HEK293 (cell line): ENCODE measurements around the gene KLHL17.
A peak's percentile ranks its signal among the peaks of the same experiment; 100 is the strongest.

Source experiments
- BCL11B ChIP-seq: fragments of 450-650 bp; formaldehyde crosslinking; IDR thresholded peaks from 2 replicates; pipeline ENCODE4 v1.5.1; 2016; ENCODE audit warnings: low read depth, missing biosample characterization, missing genetic modification characterization
- GFI1B ChIP-seq: fragments of 450-650 bp; formaldehyde crosslinking; IDR thresholded peaks from 2 replicates; pipeline ENCODE4 v1.5.1; 2016; ENCODE audit warnings: missing biosample characterization, missing genetic modification characterization
- GLI2 ChIP-seq: fragments of 450-650 bp; formaldehyde crosslinking; IDR thresholded peaks from 2 replicates; pipeline ENCODE4; 2017; ENCODE audit warnings: missing biosample characterization, missing genetic modification characterization, low read depth, borderline replicate concordance
- RBAK ChIP-seq: fragments of 450-650 bp; formaldehyde crosslinking; IDR thresholded peaks from 2 replicates; pipeline ENCODE4 v1.5.1; 2016; ENCODE audit warnings: missing biosample characterization, missing genetic modification characterization
- ZBTB20 ChIP-seq: fragments of 450-650 bp; formaldehyde crosslinking; IDR thresholded peaks from 2 replicates; pipeline ENCODE4 v1.5.1; 2016; ENCODE audit warnings: missing biosample characterization, missing genetic modification characterization
- ZNF133 ChIP-seq: fragments of 450-650 bp; formaldehyde crosslinking; IDR thresholded peaks from 2 replicates; pipeline ENCODE4 v1.5.1; 2016; ENCODE audit warnings: missing biosample characterization, missing genetic modification characterization
- ZNF211 ChIP-seq: fragments of 450-650 bp; formaldehyde crosslinking; IDR thresholded peaks from 2 replicates; pipeline ENCODE4 v1.5.1; 2016; ENCODE audit warnings: low read depth, missing biosample characterization, missing genetic modification characterization
- ZNF354C ChIP-seq: fragments of 450-650 bp; formaldehyde crosslinking; IDR thresholded peaks from 2 replicates; pipeline ENCODE4 v1.5.1; 2016; ENCODE audit warnings: missing biosample characterization, missing genetic modification characterization, low read depth, borderline replicate concordance
- ZNF416 ChIP-seq: fragments of 450-650 bp; formaldehyde crosslinking; IDR thresholded peaks from 2 replicates; pipeline ENCODE4 v1.5.1; 2016; ENCODE audit warnings: missing biosample characterization, missing genetic modification characterization
- ZNF521 ChIP-seq: fragments of 450-650 bp; formaldehyde crosslinking; IDR thresholded peaks from 2 replicates; pipeline ENCODE4 v1.5.1; 2017; ENCODE audit warnings: missing biosample characterization, mild to moderate bottlenecking, missing genetic modification characterization
- ZNF629 ChIP-seq: fragments of 450-650 bp; formaldehyde crosslinking; IDR thresholded peaks from 2 replicates; pipeline ENCODE4 v1.5.1; 2017; ENCODE audit warnings: missing biosample characterization, missing genetic modification characterization
- ZNF654 ChIP-seq: fragments of 450-650 bp; formaldehyde crosslinking; IDR thresholded peaks from 2 replicates; pipeline ENCODE4 v1.5.1; 2016; ENCODE audit warnings: low read depth, missing biosample characterization, missing genetic modification characterization
- ZNF660 ChIP-seq: fragments of 450-650 bp; IDR thresholded peaks from 2 replicates; pipeline ENCODE4 v1.5.1; 2018; ENCODE audit warnings: missing biosample characterization, mild to moderate bottlenecking, missing genetic modification characterization
- ZNF664 ChIP-seq: fragments of 450-650 bp; formaldehyde crosslinking; IDR thresholded peaks from 2 replicates; pipeline ENCODE4 v1.5.1; 2016; ENCODE audit warnings: missing biosample characterization, missing genetic modification characterization
- ZNF670 ChIP-seq: fragments of 450-650 bp; formaldehyde crosslinking; IDR thresholded peaks from 2 replicates; pipeline ENCODE4 v1.5.1; 2016; ENCODE audit warnings: missing biosample characterization, missing genetic modification characterization, low read depth
- ZNF791 ChIP-seq: fragments of 450-650 bp; formaldehyde crosslinking; IDR thresholded peaks from 2 replicates; pipeline ENCODE4 v1.5.1; 2016; ENCODE audit warnings: missing biosample characterization, missing genetic modification characterization
- ZSCAN30 ChIP-seq: fragments of 450-650 bp; IDR thresholded peaks from 2 replicates; pipeline ENCODE4 v1.5.1; 2018; ENCODE audit warnings: missing biosample characterization, mild to moderate bottlenecking, missing genetic modification characterization, moderate library complexity
- TF ChIP-seq, protein P1 (sequence below): fragments of 450-650 bp; formaldehyde crosslinking; IDR thresholded peaks from 2 replicates; pipeline ENCODE4 v1.5.1; 2017; ENCODE audit warnings: missing biosample characterization, missing genetic modification characterization
- TF ChIP-seq, protein P2 (sequence below): fragments of 450-650 bp; formaldehyde crosslinking; IDR thresholded peaks from 2 replicates; pipeline ENCODE4 v1.5.1; 2016; ENCODE audit warnings: missing biosample characterization, missing genetic modification characterization
- TF ChIP-seq, protein P3 (sequence below): fragments of 450-650 bp; formaldehyde crosslinking; IDR thresholded peaks from 2 replicates; pipeline ENCODE4 v1.5.1; 2016; ENCODE audit warnings: missing biosample characterization, missing genetic modification characterization, borderline replicate concordance
- TF ChIP-seq, protein P4 (sequence below): fragments of 450-650 bp; formaldehyde crosslinking; IDR thresholded peaks from 2 replicates; pipeline ENCODE4 v1.5.1; 2017; ENCODE audit warnings: missing biosample characterization, missing genetic modification characterization
- TF ChIP-seq, protein P5 (sequence below): fragments of 450-650 bp; formaldehyde crosslinking; IDR thresholded peaks from 2 replicates; pipeline ENCODE4 v1.5.1; 2016; ENCODE audit warnings: missing biosample characterization, missing genetic modification characterization
- TF ChIP-seq, protein P6 (sequence below): fragments of 450-650 bp; formaldehyde crosslinking; IDR thresholded peaks from 2 replicates; pipeline ENCODE4 v1.5.1; 2016; ENCODE audit warnings: missing biosample characterization, missing genetic modification characterization
- TF ChIP-seq, protein P7 (sequence below): fragments of 450-650 bp; formaldehyde crosslinking; IDR thresholded peaks from 2 replicates; pipeline ENCODE4 v1.5.1; 2017; ENCODE audit warnings: missing biosample characterization, missing genetic modification characterization

KLHL17 gene

DNA sequence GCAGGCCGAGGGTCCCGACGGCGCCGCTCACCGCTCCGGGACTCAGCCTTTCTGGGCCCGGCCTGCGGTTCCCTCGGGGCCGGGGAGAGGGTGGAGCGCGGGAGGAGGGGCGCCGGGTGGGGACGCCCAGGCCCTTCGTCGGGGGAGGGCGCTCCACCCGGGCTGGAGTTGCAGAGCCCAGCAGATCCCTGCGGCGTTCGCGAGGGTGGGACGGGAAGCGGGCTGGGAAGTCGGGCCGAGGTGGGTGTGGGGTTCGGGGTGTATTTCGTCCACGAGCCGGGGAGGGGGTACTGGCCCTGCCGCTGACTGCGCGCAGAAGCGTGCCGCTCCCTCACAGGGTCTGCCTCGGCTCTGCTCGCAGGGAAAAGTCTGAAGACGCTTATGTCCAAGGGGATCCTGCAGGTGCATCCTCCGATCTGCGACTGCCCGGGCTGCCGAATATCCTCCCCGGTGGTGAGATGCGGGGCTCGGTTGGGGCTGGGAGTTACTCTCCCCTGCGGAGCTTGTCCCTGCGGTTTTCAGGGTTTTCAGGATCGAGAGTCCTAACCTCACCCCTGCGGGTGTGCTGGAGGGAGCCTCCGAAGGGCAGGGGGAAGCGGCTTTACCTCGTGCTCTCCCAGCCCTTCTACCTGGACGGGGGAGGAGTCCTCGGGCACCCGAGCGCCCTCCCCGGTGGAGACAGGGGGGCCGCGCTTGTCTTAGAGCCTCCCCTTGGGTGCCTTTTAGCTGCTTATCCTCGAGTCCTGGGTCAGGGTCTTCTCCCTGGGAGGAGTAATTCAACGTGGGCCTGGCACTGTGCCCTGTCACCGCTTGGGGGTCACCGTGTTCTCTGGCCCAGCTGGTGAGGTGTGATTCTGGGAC lies 34.6 kb upstream of the KLHL17 start (continued):
- TF ChIP-seq ZNF416 (tag by site-specific recombination) (no peak), ZNF660 (tag by site-specific recombination) (no peak), GFI1B (tag by site-specific recombination) (no peak; the same call in 1 of the 2 replicates), ZNF629 (tag by site-specific recombination) (peak; percentile 46), ZSCAN30 (peak; percentile 52; the same call in 1 of the 2 replicates), ZNF654 (tag by site-specific recombination) (no peak), ZNF664 (tag by site-specific recombination) (no peak), ZBTB20 (tag by site-specific recombination) (peak; percentile 93), ZNF791 (tag by site-specific recombination) (no peak), BCL11B (tag by site-specific recombination) (0 out of 2 replicates have a peak, but pooled peaks have one; percentile 36), ZNF521 (tag by site-specific recombination) (no peak), ZNF211 (tag by site-specific recombination) (no peak), ZNF670 (tag by site-specific recombination) (no peak), RBAK (tag by site-specific recombination) (no peak), GLI2 (tag by site-specific recombination) (no peak), ZNF354C (tag by site-specific recombination) (no peak), ZNF133 (tag by site-specific recombination) (no peak)
- TF ChIP-seq, protein P1, sequence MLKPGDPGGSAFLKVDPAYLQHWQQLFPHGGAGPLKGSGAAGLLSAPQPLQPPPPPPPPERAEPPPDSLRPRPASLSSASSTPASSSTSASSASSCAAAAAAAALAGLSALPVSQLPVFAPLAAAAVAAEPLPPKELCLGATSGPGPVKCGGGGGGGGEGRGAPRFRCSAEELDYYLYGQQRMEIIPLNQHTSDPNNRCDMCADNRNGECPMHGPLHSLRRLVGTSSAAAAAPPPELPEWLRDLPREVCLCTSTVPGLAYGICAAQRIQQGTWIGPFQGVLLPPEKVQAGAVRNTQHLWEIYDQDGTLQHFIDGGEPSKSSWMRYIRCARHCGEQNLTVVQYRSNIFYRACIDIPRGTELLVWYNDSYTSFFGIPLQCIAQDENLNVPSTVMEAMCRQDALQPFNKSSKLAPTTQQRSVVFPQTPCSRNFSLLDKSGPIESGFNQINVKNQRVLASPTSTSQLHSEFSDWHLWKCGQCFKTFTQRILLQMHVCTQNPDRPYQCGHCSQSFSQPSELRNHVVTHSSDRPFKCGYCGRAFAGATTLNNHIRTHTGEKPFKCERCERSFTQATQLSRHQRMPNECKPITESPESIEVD (tag by site-specific recombination) = no peak
- TF ChIP-seq, protein P2, sequence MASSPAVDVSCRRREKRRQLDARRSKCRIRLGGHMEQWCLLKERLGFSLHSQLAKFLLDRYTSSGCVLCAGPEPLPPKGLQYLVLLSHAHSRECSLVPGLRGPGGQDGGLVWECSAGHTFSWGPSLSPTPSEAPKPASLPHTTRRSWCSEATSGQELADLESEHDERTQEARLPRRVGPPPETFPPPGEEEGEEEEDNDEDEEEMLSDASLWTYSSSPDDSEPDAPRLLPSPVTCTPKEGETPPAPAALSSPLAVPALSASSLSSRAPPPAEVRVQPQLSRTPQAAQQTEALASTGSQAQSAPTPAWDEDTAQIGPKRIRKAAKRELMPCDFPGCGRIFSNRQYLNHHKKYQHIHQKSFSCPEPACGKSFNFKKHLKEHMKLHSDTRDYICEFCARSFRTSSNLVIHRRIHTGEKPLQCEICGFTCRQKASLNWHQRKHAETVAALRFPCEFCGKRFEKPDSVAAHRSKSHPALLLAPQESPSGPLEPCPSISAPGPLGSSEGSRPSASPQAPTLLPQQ (tag by site-specific recombination) = peak; percentile 81
- TF ChIP-seq, protein P3, sequence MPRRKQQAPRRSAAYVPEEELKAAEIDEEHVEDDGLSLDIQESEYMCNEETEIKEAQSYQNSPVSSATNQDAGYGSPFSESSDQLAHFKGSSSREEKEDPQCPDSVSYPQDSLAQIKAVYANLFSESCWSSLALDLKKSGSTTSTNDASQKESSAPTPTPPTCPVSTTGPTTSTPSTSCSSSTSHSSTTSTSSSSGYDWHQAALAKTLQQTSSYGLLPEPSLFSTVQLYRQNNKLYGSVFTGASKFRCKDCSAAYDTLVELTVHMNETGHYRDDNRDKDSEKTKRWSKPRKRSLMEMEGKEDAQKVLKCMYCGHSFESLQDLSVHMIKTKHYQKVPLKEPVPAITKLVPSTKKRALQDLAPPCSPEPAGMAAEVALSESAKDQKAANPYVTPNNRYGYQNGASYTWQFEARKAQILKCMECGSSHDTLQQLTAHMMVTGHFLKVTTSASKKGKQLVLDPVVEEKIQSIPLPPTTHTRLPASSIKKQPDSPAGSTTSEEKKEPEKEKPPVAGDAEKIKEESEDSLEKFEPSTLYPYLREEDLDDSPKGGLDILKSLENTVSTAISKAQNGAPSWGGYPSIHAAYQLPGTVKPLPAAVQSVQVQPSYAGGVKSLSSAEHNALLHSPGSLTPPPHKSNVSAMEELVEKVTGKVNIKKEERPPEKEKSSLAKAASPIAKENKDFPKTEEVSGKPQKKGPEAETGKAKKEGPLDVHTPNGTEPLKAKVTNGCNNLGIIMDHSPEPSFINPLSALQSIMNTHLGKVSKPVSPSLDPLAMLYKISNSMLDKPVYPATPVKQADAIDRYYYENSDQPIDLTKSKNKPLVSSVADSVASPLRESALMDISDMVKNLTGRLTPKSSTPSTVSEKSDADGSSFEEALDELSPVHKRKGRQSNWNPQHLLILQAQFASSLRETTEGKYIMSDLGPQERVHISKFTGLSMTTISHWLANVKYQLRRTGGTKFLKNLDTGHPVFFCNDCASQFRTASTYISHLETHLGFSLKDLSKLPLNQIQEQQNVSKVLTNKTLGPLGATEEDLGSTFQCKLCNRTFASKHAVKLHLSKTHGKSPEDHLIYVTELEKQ = no peak
- TF ChIP-seq, protein P4, sequence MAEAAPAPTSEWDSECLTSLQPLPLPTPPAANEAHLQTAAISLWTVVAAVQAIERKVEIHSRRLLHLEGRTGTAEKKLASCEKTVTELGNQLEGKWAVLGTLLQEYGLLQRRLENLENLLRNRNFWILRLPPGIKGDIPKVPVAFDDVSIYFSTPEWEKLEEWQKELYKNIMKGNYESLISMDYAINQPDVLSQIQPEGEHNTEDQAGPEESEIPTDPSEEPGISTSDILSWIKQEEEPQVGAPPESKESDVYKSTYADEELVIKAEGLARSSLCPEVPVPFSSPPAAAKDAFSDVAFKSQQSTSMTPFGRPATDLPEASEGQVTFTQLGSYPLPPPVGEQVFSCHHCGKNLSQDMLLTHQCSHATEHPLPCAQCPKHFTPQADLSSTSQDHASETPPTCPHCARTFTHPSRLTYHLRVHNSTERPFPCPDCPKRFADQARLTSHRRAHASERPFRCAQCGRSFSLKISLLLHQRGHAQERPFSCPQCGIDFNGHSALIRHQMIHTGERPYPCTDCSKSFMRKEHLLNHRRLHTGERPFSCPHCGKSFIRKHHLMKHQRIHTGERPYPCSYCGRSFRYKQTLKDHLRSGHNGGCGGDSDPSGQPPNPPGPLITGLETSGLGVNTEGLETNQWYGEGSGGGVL = peak; percentile 85
- TF ChIP-seq, protein P5, sequence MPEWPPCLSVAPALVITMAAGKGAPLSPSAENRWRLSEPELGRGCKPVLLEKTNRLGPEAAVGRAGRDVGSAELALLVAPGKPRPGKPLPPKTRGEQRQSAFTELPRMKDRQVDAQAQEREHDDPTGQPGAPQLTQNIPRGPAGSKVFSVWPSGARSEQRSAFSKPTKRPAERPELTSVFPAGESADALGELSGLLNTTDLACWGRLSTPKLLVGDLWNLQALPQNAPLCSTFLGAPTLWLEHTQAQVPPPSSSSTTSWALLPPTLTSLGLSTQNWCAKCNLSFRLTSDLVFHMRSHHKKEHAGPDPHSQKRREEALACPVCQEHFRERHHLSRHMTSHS (tag by site-specific recombination) = no peak
- TF ChIP-seq, protein P6, sequence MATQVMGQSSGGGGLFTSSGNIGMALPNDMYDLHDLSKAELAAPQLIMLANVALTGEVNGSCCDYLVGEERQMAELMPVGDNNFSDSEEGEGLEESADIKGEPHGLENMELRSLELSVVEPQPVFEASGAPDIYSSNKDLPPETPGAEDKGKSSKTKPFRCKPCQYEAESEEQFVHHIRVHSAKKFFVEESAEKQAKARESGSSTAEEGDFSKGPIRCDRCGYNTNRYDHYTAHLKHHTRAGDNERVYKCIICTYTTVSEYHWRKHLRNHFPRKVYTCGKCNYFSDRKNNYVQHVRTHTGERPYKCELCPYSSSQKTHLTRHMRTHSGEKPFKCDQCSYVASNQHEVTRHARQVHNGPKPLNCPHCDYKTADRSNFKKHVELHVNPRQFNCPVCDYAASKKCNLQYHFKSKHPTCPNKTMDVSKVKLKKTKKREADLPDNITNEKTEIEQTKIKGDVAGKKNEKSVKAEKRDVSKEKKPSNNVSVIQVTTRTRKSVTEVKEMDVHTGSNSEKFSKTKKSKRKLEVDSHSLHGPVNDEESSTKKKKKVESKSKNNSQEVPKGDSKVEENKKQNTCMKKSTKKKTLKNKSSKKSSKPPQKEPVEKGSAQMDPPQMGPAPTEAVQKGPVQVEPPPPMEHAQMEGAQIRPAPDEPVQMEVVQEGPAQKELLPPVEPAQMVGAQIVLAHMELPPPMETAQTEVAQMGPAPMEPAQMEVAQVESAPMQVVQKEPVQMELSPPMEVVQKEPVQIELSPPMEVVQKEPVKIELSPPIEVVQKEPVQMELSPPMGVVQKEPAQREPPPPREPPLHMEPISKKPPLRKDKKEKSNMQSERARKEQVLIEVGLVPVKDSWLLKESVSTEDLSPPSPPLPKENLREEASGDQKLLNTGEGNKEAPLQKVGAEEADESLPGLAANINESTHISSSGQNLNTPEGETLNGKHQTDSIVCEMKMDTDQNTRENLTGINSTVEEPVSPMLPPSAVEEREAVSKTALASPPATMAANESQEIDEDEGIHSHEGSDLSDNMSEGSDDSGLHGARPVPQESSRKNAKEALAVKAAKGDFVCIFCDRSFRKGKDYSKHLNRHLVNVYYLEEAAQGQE (tag by site-specific recombination) = no peak
- TF ChIP-seq, protein P7, sequence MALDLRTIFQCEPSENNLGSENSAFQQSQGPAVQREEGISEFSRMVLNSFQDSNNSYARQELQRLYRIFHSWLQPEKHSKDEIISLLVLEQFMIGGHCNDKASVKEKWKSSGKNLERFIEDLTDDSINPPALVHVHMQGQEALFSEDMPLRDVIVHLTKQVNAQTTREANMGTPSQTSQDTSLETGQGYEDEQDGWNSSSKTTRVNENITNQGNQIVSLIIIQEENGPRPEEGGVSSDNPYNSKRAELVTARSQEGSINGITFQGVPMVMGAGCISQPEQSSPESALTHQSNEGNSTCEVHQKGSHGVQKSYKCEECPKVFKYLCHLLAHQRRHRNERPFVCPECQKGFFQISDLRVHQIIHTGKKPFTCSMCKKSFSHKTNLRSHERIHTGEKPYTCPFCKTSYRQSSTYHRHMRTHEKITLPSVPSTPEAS = no peak
